Trophoblast cell (in vitro differentiated cells and primary cell): ENCODE data around the gene FSTL1.

Source experiments
- DNase-seq, 2 donors: peaks; one replicate each; pipeline ENCODE4 v3.0.0-alpha.2; 2016
- H2AFZ ChIP-seq: 2 replicates; pipeline ENCODE4 v1.6.1; 2013; ENCODE audit warnings: low read length, moderate library complexity, mild to moderate bottlenecking; ENCODE audit not compliant: insufficient read depth, poor library complexity
- H2AK5ac ChIP-seq: 2 replicates; pipeline ENCODE4 v1.6.1; 2013; ENCODE audit warnings: mild to moderate bottlenecking, low read length
- H2BK120ac ChIP-seq: 2 replicates; pipeline ENCODE4 v1.6.1; 2013; ENCODE audit warnings: low read length, mild to moderate bottlenecking, moderate library complexity; ENCODE audit not compliant: insufficient read depth, poor library complexity
- H2BK12ac ChIP-seq: 2 replicates; pipeline ENCODE4 v1.6.1; 2013; ENCODE audit warnings: mild to moderate bottlenecking, low read length, moderate library complexity
- H2BK5ac ChIP-seq: 2 replicates; pipeline ENCODE4 v1.6.1; 2013; ENCODE audit warnings: low read length, low read depth, moderate library complexity, mild to moderate bottlenecking; ENCODE audit not compliant: poor library complexity
- H3K14ac ChIP-seq: 2 replicates; pipeline ENCODE4 v1.6.1; 2013; ENCODE audit warnings: mild to moderate bottlenecking, low read length
- H3K18ac ChIP-seq: 2 replicates; pipeline ENCODE4 v1.6.1; 2013; ENCODE audit warnings: mild to moderate bottlenecking, low read length
- H3K23ac ChIP-seq: 2 replicates; pipeline ENCODE4 v1.6.1; 2013; ENCODE audit warnings: low read length
- H3K27ac ChIP-seq: 2 replicates; pipeline ENCODE4 v1.5.1; 2013; ENCODE audit warnings: low read depth, mild to moderate bottlenecking, inconsistent platforms, low read length, moderate library complexity
- H3K27me3 ChIP-seq: 2 replicates; pipeline ENCODE4 v1.6.1; 2013; ENCODE audit warnings: inconsistent platforms, mild to moderate bottlenecking, low read length, moderate library complexity; ENCODE audit not compliant: insufficient read depth
- H3K36me3 ChIP-seq, 2 experiments: 1 replicate in 1 of 2; 2 replicates in 1 of 2; pipeline ENCODE4 v1.6.1; 2013; ENCODE audit warnings: low read length in 2 of 2, mild to moderate bottlenecking in 2 of 2, moderate library complexity in 1 of 2; ENCODE audit not compliant: insufficient read depth in 2 of 2, control insufficient read depth in 1 of 2
- H3K4ac ChIP-seq: 2 replicates; pipeline ENCODE4 v1.6.1; 2013; ENCODE audit warnings: low read depth, mild to moderate bottlenecking, low read length, moderate library complexity
- H3K4me1 ChIP-seq, 2 experiments: 1 replicate in 1 of 2; 2 replicates in 1 of 2; pipeline ENCODE4 v1.6.1; 2013; ENCODE audit warnings: low read length in 2 of 2, mild to moderate bottlenecking in 2 of 2, moderate library complexity in 1 of 2; ENCODE audit not compliant: insufficient read depth in 2 of 2, control insufficient read depth in 1 of 2
- H3K4me2 ChIP-seq: 2 replicates; pipeline ENCODE4 v1.6.1; 2013; ENCODE audit warnings: inconsistent platforms, mild to moderate bottlenecking, low read length, moderate library complexity
- H3K4me3 ChIP-seq: 2 replicates; pipeline ENCODE4 v1.5.1; 2013; ENCODE audit warnings: mild to moderate bottlenecking, low read depth, low read length, inconsistent platforms
- H3K79me1 ChIP-seq: one replicate; pipeline ENCODE4 v1.6.1; 2013; ENCODE audit warnings: low read length
- H3K79me2 ChIP-seq: 2 replicates; pipeline ENCODE4 v1.6.1; 2013; ENCODE audit warnings: low read length, mild to moderate bottlenecking; ENCODE audit not compliant: control insufficient read depth, insufficient read depth, poor library complexity
- H3K9ac ChIP-seq: 2 replicates; pipeline ENCODE4 v1.6.1; 2013; ENCODE audit warnings: mild to moderate bottlenecking, low read length
- H3K9me3 ChIP-seq: 2 replicates; pipeline ENCODE4 v1.6.1; 2013; ENCODE audit warnings: low read depth, mild to moderate bottlenecking, control low read depth, inconsistent platforms, low read length; ENCODE audit not compliant: insufficient read depth
- H4K12ac ChIP-seq: 2 replicates; pipeline ENCODE4 v1.6.1; 2013; ENCODE audit warnings: low read depth, mild to moderate bottlenecking, low read length, moderate library complexity
- H4K8ac ChIP-seq: 2 replicates; pipeline ENCODE4 v1.6.1; 2013; ENCODE audit warnings: low read depth, mild to moderate bottlenecking, low read length, moderate library complexity
- H4K91ac ChIP-seq: one replicate; pipeline ENCODE4 v1.6.1; 2013; ENCODE audit warnings: low read depth, mild to moderate bottlenecking, low read length, moderate library complexity
- WGBS: extraction: QIAGEN DNeasy Blood & Tissue Kit; methylation state at CpG from one replicate; pipeline ENCODE4 v1.1.7; 2013; ENCODE audit warnings: missing lambda C conversion rate; ENCODE audit not compliant: insufficient read length, insufficient coverage; ENCODE audit errors: extremely low coverage; 5-methylcytosine and 5-hydroxymethylcytosine counted together

Gene FSTL1

DNA sequence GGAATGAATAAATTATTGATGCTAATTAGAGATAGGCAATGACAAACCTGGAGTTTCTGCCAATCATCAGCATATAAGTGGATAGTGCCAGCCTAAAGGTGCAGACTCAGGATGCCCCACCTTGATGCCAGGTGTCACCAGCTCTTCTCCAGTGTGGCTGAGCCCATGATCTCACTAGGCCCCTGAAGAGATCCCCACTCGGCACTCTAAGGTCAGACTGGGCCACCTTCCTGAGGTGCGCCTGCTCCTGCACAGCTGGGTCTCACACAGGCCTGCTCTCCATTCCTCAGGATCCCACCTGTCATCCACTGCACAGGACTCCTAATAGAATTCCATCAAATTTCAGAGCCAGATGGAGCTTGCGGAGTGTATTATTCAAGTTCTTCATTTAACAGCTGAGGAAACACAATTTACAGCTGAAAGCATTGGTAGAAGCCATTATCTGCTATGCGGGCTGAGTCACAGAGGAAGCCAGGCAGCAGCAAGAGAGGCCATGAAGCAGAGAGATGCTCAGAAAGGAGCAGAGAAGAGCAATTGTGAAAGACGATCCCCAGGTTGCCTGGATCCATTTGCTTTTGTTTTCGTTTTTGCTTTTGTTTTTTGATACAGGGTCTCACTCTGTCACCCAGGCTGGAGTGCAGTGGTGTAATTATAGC is 25.1 kb upstream of the FSTL1 start:
- peaks cover 2% of the 10 kb centered on the region for H3K9me3 ChIP-seq
- no peaks in the 10 kb centered on the region for H3K36me3 ChIP-seq
- H3K4ac ChIP-seq: no peak overlapping the region
- H4K91ac ChIP-seq: no peak overlapping the region
- no peak overlapping the region for H2BK5ac ChIP-seq
- no peak overlapping the region for H3K4me3 ChIP-seq
- no peak overlapping the region for H4K8ac ChIP-seq
- no peaks in the 10 kb centered on the region for H3K27me3 ChIP-seq
- no peak overlapping the region for H2AFZ ChIP-seq
- no peak overlapping the region for H3K23ac ChIP-seq
- peak overlapping the region; percentile 15 for H2AK5ac ChIP-seq
- peaks cover 10 to 20% of the 10 kb centered on the region in 2 experiments for H3K4me1 ChIP-seq
- no peak overlapping the region for H3K18ac ChIP-seq
- H2BK120ac ChIP-seq: no peak overlapping the region
- H2BK12ac ChIP-seq: no peak overlapping the region
- H3K27ac ChIP-seq: no peak overlapping the region
- H3K14ac ChIP-seq: no peak overlapping the region
- peaks cover 1% of the 10 kb centered on the region for H3K79me2 ChIP-seq
- DNase-seq: peak; percentile 46 to 76
- no peak overlapping the region for H3K9ac ChIP-seq
- no CpG with 5 or more reads among the region's 6 CpGs for WGBS
- H3K4me2 ChIP-seq: no peak overlapping the region
- H4K12ac ChIP-seq: no peak overlapping the region
- peaks cover 6% of the 10 kb centered on the region for H3K79me1 ChIP-seq

DNA sequence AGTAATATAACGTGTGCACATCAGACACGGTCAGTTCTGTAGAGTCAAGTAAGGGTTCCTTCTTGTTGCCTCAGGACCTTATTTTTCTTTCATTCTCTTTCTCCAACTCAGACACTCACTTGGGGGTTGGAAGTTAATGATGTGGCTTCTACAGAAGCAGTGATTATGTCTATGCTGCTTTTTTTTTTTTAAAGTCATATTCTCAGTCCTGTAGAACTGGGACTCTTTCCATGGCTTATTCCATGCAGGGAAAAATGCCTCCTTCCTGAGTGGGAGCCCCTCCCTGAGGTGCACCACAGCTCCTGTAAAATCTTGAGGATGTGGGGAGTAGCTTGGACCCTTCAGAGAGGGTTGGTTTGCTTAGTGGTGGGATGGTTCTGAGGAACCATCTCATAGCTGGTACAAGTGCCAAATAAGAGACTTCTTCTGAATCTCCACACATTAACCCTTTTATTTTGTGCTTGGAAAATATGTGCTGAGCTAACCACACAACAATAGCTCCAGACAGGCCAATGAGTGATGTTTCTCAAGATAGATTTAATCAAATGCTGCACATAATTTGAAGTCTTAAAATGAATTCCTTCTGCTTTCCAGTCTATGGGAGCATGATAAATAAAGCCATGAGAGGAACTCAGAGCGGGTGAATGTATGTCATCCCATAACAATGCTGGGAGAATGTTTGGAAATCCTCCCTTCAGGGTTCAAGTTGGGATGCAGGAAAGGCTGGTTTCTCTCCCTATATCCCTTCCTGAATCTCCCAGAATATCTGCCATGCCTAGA is 23.3 kb upstream of the FSTL1 start:
- H3K4me2 ChIP-seq: no peak overlapping the region
- H2BK12ac ChIP-seq: peak overlapping the region; percentile 81
- peaks cover 7% of the 10 kb centered on the region for H3K79me2 ChIP-seq
- DNase-seq: peak; percentile 82 to 94
- no peak overlapping the region for H4K12ac ChIP-seq
- peak overlapping the region; percentile 61 for H2BK120ac ChIP-seq
- no peaks in the 10 kb centered on the region for H3K27me3 ChIP-seq
- peak overlapping the region; percentile 17 for H2BK5ac ChIP-seq
- no peak overlapping the region for H3K9ac ChIP-seq
- peak overlapping the region; percentile 65 for H4K91ac ChIP-seq
- H3K4me1 ChIP-seq: peaks cover 16 to 29% of the 10 kb centered on the region in 2 experiments
- no CpG with 5 or more reads among the region's 3 CpGs for WGBS
- no peak overlapping the region for H2AFZ ChIP-seq
- H2AK5ac ChIP-seq: peak overlapping the region; percentile 36
- H4K8ac ChIP-seq: no peak overlapping the region
- no peak overlapping the region for H3K18ac ChIP-seq
- H3K23ac ChIP-seq: no peak overlapping the region
- H3K27ac ChIP-seq: no peak overlapping the region
- H3K79me1 ChIP-seq: peaks cover 17% of the 10 kb centered on the region
- H3K36me3 ChIP-seq: no peaks in the 10 kb centered on the region
- no peak overlapping the region for H3K4me3 ChIP-seq
- H3K4ac ChIP-seq: no peak overlapping the region
- H3K14ac ChIP-seq: no peak overlapping the region
- peaks cover 2% of the 10 kb centered on the region for H3K9me3 ChIP-seq

GRCh38 chr3:120473389-120473788 is 22.6 kb upstream of the FSTL1 start:
- H3K27ac ChIP-seq: no peak overlapping the region
- no peak overlapping the region for H4K8ac ChIP-seq
- H3K4ac ChIP-seq: no peak overlapping the region
- H3K14ac ChIP-seq: no peak overlapping the region
- peak overlapping the region; percentile 67 for H4K91ac ChIP-seq
- peak overlapping the region; percentile 41 for H2BK120ac ChIP-seq
- no CpG with 5 or more reads among the region's 2 CpGs for WGBS
- H3K79me2 ChIP-seq: peaks cover 8% of the 10 kb centered on the region
- H2AK5ac ChIP-seq: peak overlapping the region; percentile 71
- no peaks in the 10 kb centered on the region for H3K27me3 ChIP-seq
- peaks cover 18 to 35% of the 10 kb centered on the region in 2 experiments for H3K4me1 ChIP-seq
- H3K18ac ChIP-seq: no peak overlapping the region
- H3K79me1 ChIP-seq: peaks cover 23% of the 10 kb centered on the region
- H3K4me3 ChIP-seq: no peak overlapping the region
- H3K36me3 ChIP-seq: no peaks in the 10 kb centered on the region
- H2BK5ac ChIP-seq: peak overlapping the region; percentile 17
- peaks cover 2% of the 10 kb centered on the region for H3K9me3 ChIP-seq
- H3K23ac ChIP-seq: no peak overlapping the region
- H3K9ac ChIP-seq: no peak overlapping the region
- no peak overlapping the region for H4K12ac ChIP-seq
- H2BK12ac ChIP-seq: peak overlapping the region; percentile 56
- no peak overlapping the region for H2AFZ ChIP-seq
- peak in 1 of 2 donors; percentile 48 for DNase-seq
- H3K4me2 ChIP-seq: no peak overlapping the region

DNA sequence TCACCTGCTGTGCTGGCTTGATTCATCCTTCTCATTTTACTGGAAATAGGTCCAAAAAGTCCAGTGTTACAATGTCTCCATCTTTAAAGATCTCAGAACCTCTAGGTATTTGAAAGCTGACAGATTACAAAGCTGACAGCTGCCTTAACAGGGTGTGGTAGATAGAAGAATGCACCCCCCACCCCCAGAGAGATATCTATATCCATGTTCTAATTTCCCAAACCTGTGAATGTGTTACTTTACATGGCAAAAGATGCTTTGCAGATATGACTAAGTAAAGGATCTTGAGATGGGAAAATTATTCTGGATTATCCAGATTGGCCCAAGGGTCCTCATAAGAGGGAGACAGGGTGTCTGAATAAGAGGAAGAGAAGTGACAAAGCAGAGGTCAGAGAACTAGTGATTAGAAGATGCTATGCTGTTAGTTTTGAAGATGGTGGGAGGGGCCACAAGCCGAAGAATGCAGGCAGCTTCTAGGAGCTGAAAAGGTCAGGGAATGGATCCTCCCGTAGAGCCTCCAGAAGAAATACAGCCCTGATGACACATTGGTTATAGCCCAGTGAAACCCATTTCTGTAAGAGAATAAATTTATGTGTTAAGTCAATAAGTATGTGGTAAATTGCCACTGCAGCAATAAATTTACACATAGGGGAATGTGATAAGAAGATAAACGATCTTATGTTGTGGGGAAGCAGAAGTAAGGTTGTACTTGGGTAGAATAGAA is 21.5 kb upstream of the FSTL1 start:
- Histone ChIP-seq H3K36me3 (no peaks in the 10 kb centered on the region), H3K4me3 (no peak overlapping the region), H3K4me2 (peak overlapping the region; percentile 30), H3K23ac (no peak overlapping the region), H3K4me1 (peaks cover 21 to 38% of the 10 kb centered on the region in 2 experiments), H3K9me3 (peaks cover 2% of the 10 kb centered on the region), H2AFZ (no peak overlapping the region), H2BK120ac (peak overlapping the region; percentile 3), H4K8ac (no peak overlapping the region), H3K79me2 (peaks cover 8% of the 10 kb centered on the region), H2BK5ac (peak overlapping the region; percentile 45), H3K9ac (no peak overlapping the region), H3K14ac (no peak overlapping the region), H2AK5ac (no peak overlapping the region), H3K27me3 (no peaks in the 10 kb centered on the region), H4K91ac (no peak overlapping the region), H3K79me1 (peaks cover 30% of the 10 kb centered on the region), H4K12ac (no peak overlapping the region), H2BK12ac (no peak overlapping the region), H3K4ac (no peak overlapping the region), H3K27ac (peak overlapping the region; percentile 6), H3K18ac (no peak overlapping the region)
- DNase-seq: peak; percentile 69 to 90
- WGBS: no CpG with 5 or more reads among the region's 3 CpGs
